Right renal cortex interstitium (tissue), 3 donors: ENCODE results near the gene BLOC1S1. TPM values are rescaled to one million over a fixed set of nuclear protein-coding genes. Genes with fewer than 3 reads are reported as not detected.

Experiments used
- polyA plus RNA-seq, 3 donors: library from polyadenylated mRNA; unstranded; fragments of 120-200 nt; gene quantifications; one replicate each; pipeline ENCODE4 v1.2.1, GENCODE V29; 2013; ENCODE audit not compliant: insufficient read length in 3 of 3

Gene BLOC1S1
- polyA plus RNA-seq, 3 donors, result 114 to 135 (median 133) TPM

Other genes with a start within 250 kb of the BLOC1S1 start
- not detected for gene OR6C70, start 245.9 kb upstream of the BLOC1S1 start, polyA plus RNA-seq
- not detected for gene OR6C68, start 223.7 kb upstream of the BLOC1S1 start, polyA plus RNA-seq
- gene OR6C4, start 166.4 kb upstream of the BLOC1S1 start, polyA plus RNA-seq, result not detected
- not detected for gene OR2AP1, start 143.6 kb upstream of the BLOC1S1 start, polyA plus RNA-seq
- not detected for gene OR10P1, start 79.2 kb upstream of the BLOC1S1 start, polyA plus RNA-seq
- 10 to 100 TPM; 22.3 to 27.7 (median 22.5) TPM for gene ITGA7, start 8.1 kb upstream of the BLOC1S1 start, polyA plus RNA-seq
- gene RDH5, start 4.3 kb downstream of the BLOC1S1 start, polyA plus RNA-seq, result 10 to 100 TPM; 18.2 to 22.8 (median 19.2) TPM
- gene CD63, start 13.0 kb downstream of the BLOC1S1 start, polyA plus RNA-seq, result 100 to 1,000 TPM; 674 to 749 (median 723) TPM
- 10 to 100 TPM; 19.9 to 21.4 (median 20.6) TPM for gene GDF11, start 27.1 kb downstream of the BLOC1S1 start, polyA plus RNA-seq
- 100 to 1,000 TPM; 131 to 167 (median 158) TPM for gene SARNP, start 101.7 kb downstream of the BLOC1S1 start, polyA plus RNA-seq
- gene ORMDL2, start 102.0 kb downstream of the BLOC1S1 start, polyA plus RNA-seq, result 10 to 100 TPM; 32.4 to 43.5 (median 43.3) TPM
- gene DNAJC14, start 113.5 kb downstream of the BLOC1S1 start, polyA plus RNA-seq, result 10 to 100 TPM; 45.3 to 49.6 (median 46.6) TPM
- under 1 TPM; 0.47 to 0.93 (median 0.52) TPM for gene MMP19, start 126.9 kb downstream of the BLOC1S1 start, polyA plus RNA-seq
- 10 to 100 TPM; 35.6 to 37.5 (median 36.3) TPM for gene PYM1, start 211.8 kb downstream of the BLOC1S1 start, polyA plus RNA-seq
- 10 to 100 TPM; 17.2 to 17.8 (median 17.7) TPM for gene DGKA, start 215.1 kb downstream of the BLOC1S1 start, polyA plus RNA-seq
- 1 to 10 TPM; 3.0 to 3.9 (median 3.8) TPM for gene PMEL, start 250.0 kb downstream of the BLOC1S1 start, polyA plus RNA-seq